Fibroblast of gingiva (primary cell): ENCODE measurements around the gene NRCAM.

Experiments
- DNase-seq: peaks from one replicate; pipeline ENCODE4 v3.0.0-alpha.2; 2011; ENCODE audit warnings: low read depth

Gene NRCAM

GRCh38 chr7:108307595-108307994 is 148.6 kb downstream of the NRCAM start:
- DNase-seq, result no peak

- no peak for DNase-seq
These were observed 149.0 kb downstream of the NRCAM start for GRCh38 chr7:108307194-108307593.

- DNase-seq, result no peak
These were observed 152.9 kb downstream of the NRCAM start for GRCh38 chr7:108303332-108303731.

- no peak for DNase-seq
These were observed 154.8 kb downstream of the NRCAM start for GRCh38 chr7:108301387-108301786.

GRCh38 chr7:108299251-108299973 is 156.8 kb downstream of the NRCAM start:
- DNase-seq, result no peak

- no peak for DNase-seq
These were observed 159.3 kb downstream of the NRCAM start for GRCh38 chr7:108296911-108297310.

GRCh38 chr7:108294595-108294994 is 161.6 kb downstream of the NRCAM start:
- no peak for DNase-seq

- no peak for DNase-seq
These were observed 163.1 kb downstream of the NRCAM start for GRCh38 chr7:108293149-108293612.

GRCh38 chr7:108292541-108292940 is 163.7 kb downstream of the NRCAM start:
- no peak for DNase-seq

GRCh38 chr7:108291791-108292440 is 164.3 kb downstream of the NRCAM start:
- DNase-seq, result peak; percentile 86

GRCh38 chr7:108291152-108291508 is 165.1 kb downstream of the NRCAM start:
- no peak for DNase-seq

- no peak for DNase-seq
These were observed 165.6 kb downstream of the NRCAM start for GRCh38 chr7:108290459-108291151.

GRCh38 chr7:108289852-108290251 is 166.4 kb downstream of the NRCAM start:
- DNase-seq, result no peak

GRCh38 chr7:108287857-108288256 is 168.4 kb downstream of the NRCAM start:
- no peak for DNase-seq

GRCh38 chr7:108286290-108286904 is 169.8 kb downstream of the NRCAM start:
- no peak for DNase-seq

- DNase-seq, result no peak
These were observed 170.5 kb downstream of the NRCAM start for GRCh38 chr7:108285778-108286177.

- no peak for DNase-seq
These were observed 171.2 kb downstream of the NRCAM start for GRCh38 chr7:108285003-108285368.

- no peak for DNase-seq
These were observed 171.8 kb downstream of the NRCAM start for GRCh38 chr7:108284349-108285002.

- no peak for DNase-seq
These were observed 173.0 kb downstream of the NRCAM start for GRCh38 chr7:108283252-108283651.

GRCh38 chr7:108282427-108282996 is 173.7 kb downstream of the NRCAM start:
- no peak for DNase-seq

- peak; percentile 21 for DNase-seq
These were observed 176.1 kb downstream of the NRCAM start for GRCh38 chr7:108280136-108280535.

- no peak for DNase-seq
These were observed 177.5 kb downstream of the NRCAM start for GRCh38 chr7:108278776-108279175.
